Measurements from ENCODE around the gene PTGES3. TPM values are rescaled to one million over a fixed set of nuclear protein-coding genes. Genes with fewer than 3 reads are reported as not detected.
"Not testable (repeated sequence)": the region's sequence is repeated elsewhere in the genome, so short reads cannot be mapped to it uniquely, and the experiment has no call there.

PTGES3 gene
- total RNA-seq, 2 donors from 2014 or later, result 149 to 160 TPM

- DNase-seq (no peak), ATAC-seq (peak; percentile 11)
- intact Hi-C loops (cut with DNase I, micrococcal nuclease), result no loop called here
Measured at GRCh38 chr12:56716458-56716857, 28.4 kb upstream of the PTGES3 start.

- DNase-seq (no peak), ATAC-seq (no peak)
- intact Hi-C loops (cut with DNase I, micrococcal nuclease), result no loop called here
Measured at GRCh38 chr12:56715798-56716197, 27.7 kb upstream of the PTGES3 start.

- intact Hi-C loops (cut with DNase I, micrococcal nuclease), result no loop called here
- DNase-seq, result no peak
- no peak for ATAC-seq
Measured at GRCh38 chr12:56714431-56714929, 26.4 kb upstream of the PTGES3 start.

GRCh38 chr12:56713345-56713744, 25.3 kb upstream of the PTGES3 start:
- intact Hi-C loops (cut with DNase I, micrococcal nuclease), result no loop called here
- ATAC-seq, result no peak
- no peak for DNase-seq

GRCh38 chr12:56709759-56710376, 21.8 kb upstream of the PTGES3 start:
- ATAC-seq, result peak; percentile 17
- intact Hi-C loops (cut with DNase I, micrococcal nuclease), result no loop called here
- DNase-seq, result no peak

GRCh38 chr12:56704522-56704921, 16.4 kb upstream of the PTGES3 start:
- DNase-seq; ATAC-seq; intact Hi-C loops (cut with DNase I, micrococcal nuclease): not testable (repeated sequence)

- DNase-seq (no peak), ATAC-seq (no peak)
- intact Hi-C loops (cut with DNase I, micrococcal nuclease), result no loop called here
Measured at GRCh38 chr12:56699020-56699661, 11.1 kb upstream of the PTGES3 start.

GRCh38 chr12:56695327-56696101, 7.4 kb upstream of the PTGES3 start:
- intact Hi-C loops (cut with DNase I, micrococcal nuclease), result no loop called here
- ATAC-seq (no peak), DNase-seq (no peak)

GRCh38 chr12:56694161-56694560, 6.1 kb upstream of the PTGES3 start:
- ATAC-seq (no peak), DNase-seq (no peak)
- intact Hi-C loops (cut with DNase I, micrococcal nuclease), result no loop called here

- intact Hi-C loops (cut with DNase I, micrococcal nuclease), result loop anchor here in 1 of 2 donors (10.0 kb wide), 1 partner anchor 54 kb away; the partner anchor contains the start of gene BAZ2A
Measured at GRCh38 chr12:56688846-56689109, 694 bp upstream of the PTGES3 start.

GRCh38 chr12:56687223-56688128, 608 bp downstream of the PTGES3 start:
- DNase-seq, result peak; percentile 56 to 76
- ATAC-seq, result peak; percentile 35
- intact Hi-C loops (cut with DNase I, micrococcal nuclease), result loop anchor here in 1 of 2 donors (10.0 kb wide), 1 partner anchor 53 kb away; the partner anchor contains the start of gene BAZ2A

More at GRCh38 chr12:56688846-56689109, 694 bp upstream of the PTGES3 start:
- no peak for DNase-seq
- ATAC-seq, result no peak

GRCh38 chr12:56684745-56685359, 3.2 kb downstream of the PTGES3 start:
- ATAC-seq (no peak), DNase-seq (no peak)
- intact Hi-C loops (cut with DNase I, micrococcal nuclease), result loop anchor here in 1 of 2 donors (10.0 kb wide), 1 partner anchor 50 kb away; the partner anchor contains the start of gene BAZ2A

GRCh38 chr12:56682323-56682722, 5.8 kb downstream of the PTGES3 start:
- no peak for ATAC-seq
- no peak for DNase-seq
- intact Hi-C loops (cut with DNase I, micrococcal nuclease), result loop anchor here in 1 of 2 donors (10.0 kb wide), 1 partner anchor 48 kb away; the partner anchor contains the start of gene BAZ2A

- intact Hi-C loops (cut with DNase I, micrococcal nuclease), result loop anchor here in 1 of 2 donors (10.0 kb wide), 1 partner anchor 45 kb away; the partner anchor contains the start of gene BAZ2A
- DNase-seq, result no peak
Measured at GRCh38 chr12:56679883-56680575, 8.1 kb downstream of the PTGES3 start.

GRCh38 chr12:56678852-56679251, 9.2 kb downstream of the PTGES3 start:
- intact Hi-C loops (cut with DNase I, micrococcal nuclease), result no loop called here
- ATAC-seq (no peak), DNase-seq (no peak)

More at GRCh38 chr12:56679883-56680575, 8.1 kb downstream of the PTGES3 start:
- ATAC-seq, result no peak

GRCh38 chr12:56677680-56678079, 10.4 kb downstream of the PTGES3 start:
- no peak for DNase-seq
- ATAC-seq, result peak; percentile 5
- intact Hi-C loops (cut with DNase I, micrococcal nuclease), result no loop called here

- ATAC-seq (peak; percentile 88), DNase-seq (peak in 1 of 2 donors; percentile 47)
- intact Hi-C loops (cut with DNase I, micrococcal nuclease), result no loop called here
Measured at GRCh38 chr12:56676851-56677580, 11.1 kb downstream of the PTGES3 start.

Data from left colon (tissue), 2 donors.